NCI-H2227 (cell line): ENCODE data around the gene RAB40C.
A peak's percentile ranks its signal among the peaks of the same experiment; 100 is the strongest.

ENCODE experiments used
- DNase-seq: peaks from one replicate; lab custom pipeline; 2025; ENCODE audit not compliant: unreplicated experiment; lab: John Stamatoyannopoulos, UW

Gene RAB40C

GRCh38 chr16:644556-644955, 54.7 kb downstream of the RAB40C start:
- DNase-seq = no peak

- no peak for DNase-seq
Measured at GRCh38 chr16:645852-646678, 56.2 kb downstream of the RAB40C start.

- DNase-seq = no peak
Measured at GRCh38 chr16:646679-647172, 56.9 kb downstream of the RAB40C start.

- DNase-seq = no peak
Measured at GRCh38 chr16:647173-647902, 57.5 kb downstream of the RAB40C start.

GRCh38 chr16:648071-648780, 58.4 kb downstream of the RAB40C start:
- DNase-seq = peak; percentile 28

GRCh38 chr16:648781-649589, 59.1 kb downstream of the RAB40C start, which contains the start of gene WDR90:
WDR90 (plus strand) TSS chr16:649365; CDS start chr16:649417, 52 bp downstream.
- peak; percentile 96 for DNase-seq

- DNase-seq = no peak
Measured at GRCh38 chr16:649631-650030, 59.8 kb downstream of the RAB40C start.

GRCh38 chr16:651844-652243, 62.0 kb downstream of the RAB40C start:
- no peak for DNase-seq

GRCh38 chr16:652454-653305, 62.8 kb downstream of the RAB40C start:
- DNase-seq = no peak

- no peak for DNase-seq
Measured at GRCh38 chr16:654034-654433, 64.2 kb downstream of the RAB40C start.

GRCh38 chr16:657487-657886, 67.6 kb downstream of the RAB40C start:
- no peak for DNase-seq

- no peak for DNase-seq
Measured at GRCh38 chr16:658679-659571, 69.1 kb downstream of the RAB40C start.

- no peak for DNase-seq
Measured at GRCh38 chr16:659618-660017, 69.8 kb downstream of the RAB40C start.

GRCh38 chr16:660132-660458, 70.2 kb downstream of the RAB40C start:
- no peak for DNase-seq

GRCh38 chr16:660459-661183, 70.8 kb downstream of the RAB40C start:
- DNase-seq = peak; percentile 72

GRCh38 chr16:661184-661821, 71.4 kb downstream of the RAB40C start:
- no peak for DNase-seq

- no peak for DNase-seq
Measured at GRCh38 chr16:662095-662494, 72.2 kb downstream of the RAB40C start.

GRCh38 chr16:662597-662996, 72.7 kb downstream of the RAB40C start:
- no peak for DNase-seq
